ENCODE data around the gene CPLX3.

CPLX3 gene

DNA sequence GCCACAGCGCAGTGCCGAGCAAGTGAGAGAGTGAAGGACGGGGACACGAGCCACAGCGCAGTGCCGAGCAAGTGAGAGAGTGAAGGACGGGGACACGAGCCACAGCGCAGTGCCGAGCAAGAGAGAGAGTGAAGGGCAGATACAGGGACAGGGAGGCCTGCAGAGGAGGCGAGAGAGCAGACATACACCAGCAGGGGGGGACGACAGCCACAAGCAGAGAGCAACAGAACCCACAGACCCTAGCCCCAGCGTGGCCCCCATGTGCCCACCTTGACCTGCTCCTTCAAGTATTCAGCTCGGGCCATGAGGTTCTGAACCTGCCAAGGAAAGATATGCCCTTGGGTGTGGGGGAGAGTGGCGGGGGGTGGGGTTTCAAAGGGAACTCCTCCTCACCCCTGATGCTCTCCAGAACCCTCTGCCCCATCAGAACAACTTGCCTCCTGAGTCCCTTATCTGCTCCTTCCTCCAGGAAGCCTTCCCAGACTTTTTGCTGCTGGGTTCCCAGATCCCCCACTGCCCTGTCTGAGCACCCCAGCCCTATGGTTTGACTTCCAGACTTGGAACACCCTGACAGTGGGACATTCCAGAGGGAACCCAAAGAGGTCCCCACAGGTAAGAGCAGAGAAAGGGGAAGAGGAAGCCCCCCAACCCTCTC, 11.2 kb downstream of the CPLX3 start:
- Histone ChIP-seq H3K9me3 (ENCODE audit: control insufficient read depth in 1 of 2, low read length in 2 of 2) (no peaks in the 10 kb centered on the region), H3K4me1 (ENCODE audit: control insufficient read depth in 1 of 2, insufficient read depth in 2 of 2, low read length in 2 of 2) (peaks cover 27 to 28% of the 10 kb centered on the region in 2 donors), H3K4me3 (ENCODE audit: low read depth in 1 of 2, low read length in 2 of 2) (no peak overlapping the region), H3K36me3 (ENCODE audit: control insufficient read depth in 1 of 2, insufficient read depth in 2 of 2, low read length in 2 of 2) (peaks cover 7 to 36% of the 10 kb centered on the region in 2 donors), H3K27ac (ENCODE audit: low read depth, low read length) (no peak overlapping the region), H3K9ac (ENCODE audit: low read depth in 1 of 2, low read length in 2 of 2) (no peak overlapping the region), H3K27me3 (ENCODE audit: control insufficient read depth in 1 of 2, insufficient read depth in 2 of 2, low read length in 2 of 2) (no peaks in the 10 kb centered on the region)

DNA sequence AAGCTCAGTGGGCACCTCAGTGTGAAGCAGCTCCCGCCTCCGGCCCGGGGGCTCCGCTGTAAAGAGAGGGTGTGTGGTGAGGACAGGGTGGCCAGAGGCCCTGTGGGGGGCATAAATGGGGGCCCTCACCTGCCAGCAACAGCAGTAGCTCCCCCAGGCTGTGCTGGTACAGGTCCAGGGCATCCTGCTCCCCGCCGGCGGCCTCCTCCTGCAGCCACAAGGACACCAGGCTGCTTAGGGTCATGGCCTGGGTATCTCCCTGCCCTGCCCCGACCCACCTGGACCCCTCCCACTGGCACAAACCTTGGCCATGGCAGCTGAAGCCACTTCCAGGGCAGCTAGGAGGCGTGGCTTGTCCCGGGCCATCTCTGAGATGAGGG, 11.7 kb downstream of the CPLX3 start:
- no peak overlapping the region for H3K9ac ChIP-seq (ENCODE audit: low read depth in 1 of 2, low read length in 2 of 2)
- H3K27ac ChIP-seq (ENCODE audit: low read depth, low read length): no peak overlapping the region
- peaks cover 23 to 25% of the 10 kb centered on the region in 2 donors for H3K4me1 ChIP-seq (ENCODE audit: control insufficient read depth in 1 of 2, insufficient read depth in 2 of 2, low read length in 2 of 2)
- H3K36me3 ChIP-seq (ENCODE audit: control insufficient read depth in 1 of 2, insufficient read depth in 2 of 2, low read length in 2 of 2): peaks cover 7 to 36% of the 10 kb centered on the region in 2 donors
- H3K9me3 ChIP-seq (ENCODE audit: control insufficient read depth in 1 of 2, low read length in 2 of 2): no peaks in the 10 kb centered on the region
- H3K4me3 ChIP-seq (ENCODE audit: low read depth in 1 of 2, low read length in 2 of 2): no peak overlapping the region
- no peaks in the 10 kb centered on the region for H3K27me3 ChIP-seq (ENCODE audit: control insufficient read depth in 1 of 2, insufficient read depth in 2 of 2, low read length in 2 of 2)

DNA sequence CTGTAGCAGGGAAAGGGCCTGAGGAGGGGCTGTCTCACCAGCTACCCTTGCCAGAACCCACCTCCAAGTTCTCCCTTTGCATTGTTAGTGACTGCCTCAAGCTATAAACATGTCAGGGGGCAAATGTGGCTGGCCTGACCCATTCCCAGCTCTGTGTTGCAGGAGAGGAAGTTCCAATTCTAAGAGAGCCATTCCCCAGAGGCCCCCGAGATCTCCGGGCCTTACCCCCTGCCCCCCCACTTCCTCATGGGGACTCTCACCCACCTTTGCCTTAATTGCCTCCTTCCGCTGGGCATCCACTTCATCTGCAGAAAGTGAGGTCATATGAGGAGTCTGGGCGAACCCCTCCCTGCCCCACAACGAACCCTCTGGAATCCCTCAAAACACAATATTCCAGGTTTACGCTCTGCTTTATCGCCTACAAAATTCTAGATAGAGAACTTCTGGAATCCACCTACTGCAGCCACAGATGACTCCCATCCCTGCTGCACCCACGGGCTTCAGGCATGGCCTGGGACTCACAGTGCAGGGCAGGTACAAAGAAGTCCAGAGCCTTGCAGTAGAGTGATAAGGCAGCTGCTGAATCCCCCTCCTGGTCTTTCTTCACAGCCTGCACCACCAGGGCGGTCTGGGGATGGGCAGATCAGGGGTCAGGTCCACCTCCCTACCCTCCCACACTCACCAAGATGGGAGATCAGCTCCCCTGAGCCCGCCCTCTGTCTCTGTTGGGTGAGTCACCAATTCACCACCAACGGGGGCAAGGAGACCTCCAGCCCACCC, 12.5 kb downstream of the CPLX3 start:
- Histone ChIP-seq H3K4me3 (ENCODE audit: low read depth in 1 of 2, low read length in 2 of 2) (no peak overlapping the region), H3K4me1 (ENCODE audit: control insufficient read depth in 1 of 2, insufficient read depth in 2 of 2, low read length in 2 of 2) (peaks cover 25 to 27% of the 10 kb centered on the region in 2 donors), H3K27ac (ENCODE audit: low read depth, low read length) (no peak overlapping the region), H3K9ac (ENCODE audit: low read depth in 1 of 2, low read length in 2 of 2) (no peak overlapping the region), H3K36me3 (ENCODE audit: control insufficient read depth in 1 of 2, insufficient read depth in 2 of 2, low read length in 2 of 2) (peaks cover 7 to 36% of the 10 kb centered on the region in 2 donors), H3K9me3 (ENCODE audit: control insufficient read depth in 1 of 2, low read length in 2 of 2) (no peaks in the 10 kb centered on the region), H3K27me3 (ENCODE audit: control insufficient read depth in 1 of 2, insufficient read depth in 2 of 2, low read length in 2 of 2) (no peaks in the 10 kb centered on the region)

DNA sequence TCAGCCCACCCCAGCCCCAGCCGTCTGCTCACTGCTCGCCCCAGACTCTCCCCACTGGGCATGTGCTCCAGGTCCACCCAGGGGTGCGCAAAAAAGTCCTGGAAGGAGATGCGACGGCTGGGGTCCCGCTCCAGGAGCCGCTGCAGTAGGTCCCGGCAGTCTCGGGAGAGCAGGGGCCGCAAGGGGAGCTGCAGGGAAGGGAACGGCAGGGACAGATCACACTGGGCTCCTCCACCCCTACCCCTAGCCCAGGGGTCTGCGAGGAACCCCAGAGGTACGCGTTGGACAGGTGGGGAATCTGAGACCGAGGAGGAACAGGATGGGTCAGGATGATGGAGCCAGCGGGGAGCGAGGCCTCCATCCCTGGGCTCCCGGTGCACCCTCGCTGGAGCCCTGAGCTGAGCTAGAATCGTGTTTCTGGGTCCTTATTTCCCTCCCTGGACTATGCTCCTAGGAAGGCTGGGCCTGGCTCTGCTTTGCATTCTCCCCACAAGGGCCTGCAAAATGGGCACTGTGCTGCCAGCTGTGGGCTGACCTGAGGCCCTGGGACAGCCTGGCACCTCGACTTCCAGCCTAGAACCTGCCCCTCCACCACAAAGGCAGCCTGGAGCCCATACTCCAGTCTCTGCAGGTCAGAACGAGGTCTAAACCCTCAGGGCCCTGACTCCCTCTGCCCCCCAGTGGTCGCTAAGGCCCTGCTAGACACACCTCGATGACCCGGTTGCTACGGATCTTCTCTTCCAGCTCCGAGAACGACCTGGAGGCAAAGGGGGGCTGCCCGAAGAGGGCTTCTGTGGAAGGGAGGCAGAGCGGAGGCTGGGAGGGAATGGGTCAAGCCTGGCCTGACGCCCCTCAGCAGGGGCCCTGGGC, 13.3 kb downstream of the CPLX3 start:
- H3K4me3 ChIP-seq (ENCODE audit: low read depth in 1 of 2, low read length in 2 of 2): no peak overlapping the region
- H3K36me3 ChIP-seq (ENCODE audit: control insufficient read depth in 1 of 2, insufficient read depth in 2 of 2, low read length in 2 of 2): peaks cover 7 to 36% of the 10 kb centered on the region in 2 donors
- H3K9me3 ChIP-seq (ENCODE audit: control insufficient read depth in 1 of 2, low read length in 2 of 2): no peaks in the 10 kb centered on the region
- peaks cover 28 to 32% of the 10 kb centered on the region in 2 donors for H3K4me1 ChIP-seq (ENCODE audit: control insufficient read depth in 1 of 2, insufficient read depth in 2 of 2, low read length in 2 of 2)
- no peak overlapping the region for H3K9ac ChIP-seq (ENCODE audit: low read depth in 1 of 2, low read length in 2 of 2)
- H3K27me3 ChIP-seq (ENCODE audit: control insufficient read depth in 1 of 2, insufficient read depth in 2 of 2, low read length in 2 of 2): no peaks in the 10 kb centered on the region
- H3K27ac ChIP-seq (ENCODE audit: low read depth, low read length): no peak overlapping the region

DNA sequence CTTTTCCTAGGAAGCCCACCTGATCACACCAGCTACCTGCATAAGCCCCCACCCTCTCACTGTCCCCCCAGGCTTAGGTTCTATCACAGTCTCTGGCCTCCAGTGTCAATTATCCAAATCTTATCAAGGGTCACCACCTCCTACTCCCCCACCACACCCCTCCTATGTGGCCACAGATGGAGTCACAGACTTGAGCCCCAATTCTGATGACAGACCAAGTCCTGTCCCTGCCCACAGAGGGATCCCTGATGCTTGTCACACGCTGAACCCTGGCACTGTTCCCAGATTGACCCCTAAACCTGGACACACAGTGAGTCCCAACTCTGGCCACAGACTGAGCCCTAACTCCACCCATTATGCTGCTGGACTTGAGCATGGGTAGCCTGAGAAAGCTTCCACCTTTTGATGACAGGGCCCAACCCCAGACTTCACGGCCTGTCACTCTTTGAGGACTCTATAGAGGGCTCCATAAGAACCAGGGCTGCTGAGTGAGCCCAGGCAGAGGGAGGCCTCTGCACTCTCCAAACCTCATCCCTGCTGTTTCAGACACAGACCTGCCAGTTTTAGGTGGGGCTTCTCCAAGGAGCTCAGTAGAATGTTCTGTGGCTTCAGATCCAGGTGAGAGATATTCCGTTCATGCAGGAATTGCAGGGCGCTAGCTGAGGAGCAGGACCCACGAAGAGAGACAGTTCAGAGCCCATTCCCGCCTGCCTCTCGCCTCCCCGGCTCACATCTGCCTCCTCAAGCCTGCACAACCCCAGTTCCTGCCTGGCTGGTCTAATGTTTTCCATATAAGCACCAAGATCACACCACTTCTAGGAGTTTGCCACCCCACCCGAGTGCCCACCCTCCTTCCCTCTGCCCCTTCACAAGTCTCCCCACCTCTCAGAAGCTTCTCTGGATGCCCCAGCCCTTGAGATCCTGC, 14.7 kb downstream of the CPLX3 start:
- peaks cover 28 to 32% of the 10 kb centered on the region in 2 donors for H3K4me1 ChIP-seq (ENCODE audit: control insufficient read depth in 1 of 2, insufficient read depth in 2 of 2, low read length in 2 of 2)
- H3K4me3 ChIP-seq (ENCODE audit: low read depth in 1 of 2, low read length in 2 of 2): peak overlapping the region; percentile 77 to 89
- peak overlapping the region; percentile 77 to 85 for H3K9ac ChIP-seq (ENCODE audit: low read depth in 1 of 2, low read length in 2 of 2)

DNA sequence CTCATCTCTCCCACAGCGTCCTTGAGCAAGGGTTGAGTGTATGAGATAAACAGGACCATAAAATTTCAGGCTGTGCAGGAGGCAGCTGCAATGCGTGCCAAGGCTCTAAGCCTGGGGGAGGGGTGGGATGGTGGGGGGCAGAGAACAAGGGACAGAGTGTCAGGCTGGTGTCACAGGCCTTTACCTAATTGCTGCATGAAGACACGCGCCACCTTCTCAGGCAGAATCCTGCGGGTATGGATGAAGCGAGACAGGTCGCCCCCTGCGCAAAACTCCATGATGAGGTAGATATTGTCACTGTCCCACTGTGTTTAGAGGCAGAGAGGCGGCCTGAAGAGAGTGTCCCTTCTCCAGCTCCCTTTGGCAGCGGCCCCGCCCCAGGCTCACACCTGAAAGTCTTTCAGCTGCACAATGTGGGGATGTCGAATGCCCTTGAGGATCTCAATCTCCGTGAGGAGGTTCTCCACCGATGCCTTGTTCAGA, 15.5 kb downstream of the CPLX3 start:
- Histone ChIP-seq H3K27ac (ENCODE audit: low read depth, low read length) (no peak overlapping the region), H3K4me1 (ENCODE audit: control insufficient read depth in 1 of 2, insufficient read depth in 2 of 2, low read length in 2 of 2) (peaks cover 28 to 32% of the 10 kb centered on the region in 2 donors), H3K36me3 (ENCODE audit: control insufficient read depth in 1 of 2, insufficient read depth in 2 of 2, low read length in 2 of 2) (peaks cover 9 to 39% of the 10 kb centered on the region in 2 donors), H3K4me3 (ENCODE audit: low read depth in 1 of 2, low read length in 2 of 2) (peak overlapping the region; percentile 77 to 89), H3K27me3 (ENCODE audit: control insufficient read depth in 1 of 2, insufficient read depth in 2 of 2, low read length in 2 of 2) (no peaks in the 10 kb centered on the region), H3K9me3 (ENCODE audit: control insufficient read depth in 1 of 2, low read length in 2 of 2) (no peaks in the 10 kb centered on the region), H3K9ac (ENCODE audit: low read depth in 1 of 2, low read length in 2 of 2) (peak overlapping the region; percentile 77 to 85)

More for the DNA sequence above, 14.7 kb downstream of the CPLX3 start:
- no peaks in the 10 kb centered on the region for H3K9me3 ChIP-seq (ENCODE audit: control insufficient read depth in 1 of 2, low read length in 2 of 2)
- no peaks in the 10 kb centered on the region for H3K27me3 ChIP-seq (ENCODE audit: control insufficient read depth in 1 of 2, insufficient read depth in 2 of 2, low read length in 2 of 2)
- H3K36me3 ChIP-seq (ENCODE audit: control insufficient read depth in 1 of 2, insufficient read depth in 2 of 2, low read length in 2 of 2): peaks cover 13 to 44% of the 10 kb centered on the region in 2 donors
- H3K27ac ChIP-seq (ENCODE audit: low read depth, low read length): no peak overlapping the region

DNA sequence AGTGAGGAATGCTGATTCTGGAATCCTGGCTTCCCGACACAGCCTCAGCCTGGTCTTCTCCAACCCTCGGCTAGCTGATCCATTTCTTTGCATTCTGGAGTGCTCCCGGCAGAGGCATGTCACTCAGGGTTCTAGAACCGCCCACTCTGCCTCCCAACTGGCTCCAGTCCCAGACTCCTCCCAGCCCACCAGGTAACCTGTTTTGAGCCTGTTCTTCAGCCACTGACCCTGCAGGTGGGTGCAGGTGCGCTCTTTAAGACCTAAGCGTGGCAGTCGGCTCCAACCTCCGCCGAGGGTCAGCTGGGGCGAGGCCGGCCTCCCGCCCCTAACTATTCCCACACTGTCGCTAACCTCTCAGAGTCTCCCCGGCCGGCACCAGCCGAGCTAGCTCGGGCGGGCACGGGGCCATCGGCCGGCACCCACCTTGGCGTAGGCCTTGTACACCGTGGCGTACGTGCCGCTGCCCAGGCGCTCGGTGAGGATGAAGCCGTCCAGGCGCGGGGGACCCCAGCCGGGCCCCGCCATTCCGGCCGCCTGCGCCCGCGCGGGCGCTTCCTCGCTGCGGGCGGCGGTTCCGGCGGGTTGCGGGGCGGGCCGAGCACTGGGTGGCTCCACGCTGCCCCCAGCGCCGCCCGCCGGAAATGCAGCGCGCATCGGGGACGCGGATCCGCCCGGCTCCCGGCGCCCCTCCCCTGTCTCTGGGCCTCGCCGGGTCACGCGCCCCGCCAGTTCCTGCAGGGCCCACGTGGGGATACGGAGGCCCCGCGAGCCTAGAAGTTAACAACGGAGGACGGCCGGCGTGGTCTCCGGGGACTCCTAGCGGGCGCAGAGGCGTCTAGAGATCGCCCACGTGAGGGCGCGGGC, 16.4 kb downstream of the CPLX3 start, which contains the start of gene ULK3:
Gene ULK3 (minus strand): TSS at position 576 of the 864 bp plus-strand sequence. CDS start 51 bp downstream, at position 525.
- no peaks in the 10 kb centered on the region for H3K27me3 ChIP-seq (ENCODE audit: control insufficient read depth in 1 of 2, insufficient read depth in 2 of 2, low read length in 2 of 2)
- H3K9me3 ChIP-seq (ENCODE audit: control insufficient read depth in 1 of 2, low read length in 2 of 2): no peaks in the 10 kb centered on the region
- H3K36me3 ChIP-seq (ENCODE audit: control insufficient read depth in 1 of 2, insufficient read depth in 2 of 2, low read length in 2 of 2): peaks cover 12 to 47% of the 10 kb centered on the region in 2 donors
- H3K27ac ChIP-seq (ENCODE audit: low read depth, low read length): peak within 1 kb of the TSS; percentile 81
- peak within 1 kb of the TSS; percentile 77 to 85 for H3K9ac ChIP-seq (ENCODE audit: low read depth in 1 of 2, low read length in 2 of 2)
- H3K4me3 ChIP-seq (ENCODE audit: low read depth in 1 of 2, low read length in 2 of 2): peak within 1 kb of the TSS; percentile 77 to 89
- peaks cover 31 to 32% of the 10 kb centered on the region in 2 donors for H3K4me1 ChIP-seq (ENCODE audit: control insufficient read depth in 1 of 2, insufficient read depth in 2 of 2, low read length in 2 of 2)

DNA sequence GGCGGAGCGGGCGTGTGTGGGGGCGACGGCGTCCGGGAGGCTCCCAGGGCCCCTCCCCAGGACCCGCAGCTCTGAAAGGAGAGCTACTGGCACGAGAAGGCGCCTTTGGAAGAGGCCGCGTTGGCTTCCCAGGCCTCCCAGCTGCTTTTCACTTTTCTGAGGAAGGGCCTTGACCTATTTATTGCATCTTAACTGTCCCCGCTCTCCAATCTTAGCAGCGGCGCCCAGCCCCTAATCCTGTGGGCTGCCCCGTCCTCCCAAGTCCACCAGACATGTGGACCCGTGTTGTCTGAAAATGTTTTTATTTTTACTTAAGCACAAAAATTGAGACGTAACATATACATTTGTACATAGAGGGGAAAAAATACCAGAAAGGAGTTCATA, 17.0 kb downstream of the CPLX3 start:
- H3K4me3 ChIP-seq (ENCODE audit: low read depth in 1 of 2, low read length in 2 of 2): peak overlapping the region; percentile 54 to 62
- H3K36me3 ChIP-seq (ENCODE audit: control insufficient read depth in 1 of 2, insufficient read depth in 2 of 2, low read length in 2 of 2): peaks cover 13 to 47% of the 10 kb centered on the region in 2 donors
- H3K4me1 ChIP-seq (ENCODE audit: control insufficient read depth in 1 of 2, insufficient read depth in 2 of 2, low read length in 2 of 2): peaks cover 31 to 32% of the 10 kb centered on the region in 2 donors
- H3K9ac ChIP-seq (ENCODE audit: low read depth in 1 of 2, low read length in 2 of 2): peak overlapping the region; percentile 42 to 57
- no peaks in the 10 kb centered on the region for H3K9me3 ChIP-seq (ENCODE audit: control insufficient read depth in 1 of 2, low read length in 2 of 2)
- peak overlapping the region; percentile 69 for H3K27ac ChIP-seq (ENCODE audit: low read depth, low read length)
- no peaks in the 10 kb centered on the region for H3K27me3 ChIP-seq (ENCODE audit: control insufficient read depth in 1 of 2, insufficient read depth in 2 of 2, low read length in 2 of 2)
